SK-N-SH (cell line): ENCODE data around the gene OGG1.

Experiments used
- CTCF ChIP-seq: fragments of 200-600 bp; sonication (generic); IDR thresholded peaks from 2 replicates; pipeline ENCODE4 v1.6.1; 2017; ENCODE audit warnings: antibody characterized with exemption, mild to moderate bottlenecking, moderate library complexity
- FOXJ3 ChIP-seq: sonication (generic); formaldehyde crosslinking; IDR thresholded peaks from 2 replicates; pipeline ENCODE4 v1.5.1; 2020; ENCODE audit warnings: mild to moderate bottlenecking, missing genetic modification reagents
- RCOR1 ChIP-seq: fragments of 150-350 bp; IDR thresholded peaks from 2 replicates; pipeline ENCODE4 v1.6.1; 2017; ENCODE audit warnings: antibody characterized with exemption, low read length
- RXRA ChIP-seq: IDR thresholded peaks from 2 replicates; pipeline ENCODE4 v1.4.0; 2012; ENCODE audit warnings: low read depth, mild to moderate bottlenecking, borderline replicate concordance
- SMC3 ChIP-seq: IDR thresholded peaks from 2 replicates; pipeline ENCODE4 v1.6.1; 2012; ENCODE audit warnings: low read depth, low read length, improper control_type of control experiment
- TF ChIP-seq, protein P1 (sequence below): IDR thresholded peaks from 2 replicates; pipeline ENCODE4 v1.6.1; 2012; ENCODE audit warnings: mild to moderate bottlenecking, low read depth, low read length, moderate library complexity

DNA sequence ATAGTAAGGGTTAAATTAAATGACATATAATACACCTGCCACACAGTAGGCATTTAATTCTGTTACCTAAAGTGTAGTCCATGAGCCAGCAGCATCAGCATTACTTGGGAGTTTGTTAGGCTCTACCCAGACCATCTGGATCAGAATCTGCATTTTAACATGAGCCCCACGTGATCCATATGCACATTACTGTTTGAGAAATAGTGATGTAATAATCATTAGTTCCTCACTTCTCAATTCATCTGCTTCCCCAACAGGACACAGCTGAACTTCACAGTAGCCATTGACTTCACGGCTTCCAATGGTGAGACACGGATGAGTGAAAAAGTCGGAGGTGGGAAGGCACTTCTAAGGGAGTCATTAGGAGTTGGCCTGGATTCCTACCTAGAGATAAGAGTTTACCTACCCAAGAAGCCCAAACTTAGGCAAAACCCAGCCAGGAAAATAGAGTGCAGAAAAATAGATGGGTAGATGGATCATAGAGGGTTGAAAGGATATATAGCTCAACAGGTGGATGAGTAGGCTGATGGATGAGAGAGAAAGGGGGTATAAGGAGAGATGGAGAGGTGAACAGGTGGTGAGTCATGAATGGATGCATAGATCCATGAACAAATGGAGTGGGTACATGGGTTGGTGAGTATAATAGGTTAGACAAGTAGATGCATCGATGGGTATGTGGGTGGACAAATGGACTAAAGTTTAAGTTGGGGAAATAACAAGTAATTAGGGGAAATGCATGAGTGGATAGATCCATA lies 32.8 kb upstream of the OGG1 start:
- TF ChIP-seq RCOR1 (no peak), CTCF (no peak), SMC3 (no peak), RXRA (no peak), FOXJ3 (CRISPR knock-in tag) (no peak)
- TF ChIP-seq, protein P1, sequence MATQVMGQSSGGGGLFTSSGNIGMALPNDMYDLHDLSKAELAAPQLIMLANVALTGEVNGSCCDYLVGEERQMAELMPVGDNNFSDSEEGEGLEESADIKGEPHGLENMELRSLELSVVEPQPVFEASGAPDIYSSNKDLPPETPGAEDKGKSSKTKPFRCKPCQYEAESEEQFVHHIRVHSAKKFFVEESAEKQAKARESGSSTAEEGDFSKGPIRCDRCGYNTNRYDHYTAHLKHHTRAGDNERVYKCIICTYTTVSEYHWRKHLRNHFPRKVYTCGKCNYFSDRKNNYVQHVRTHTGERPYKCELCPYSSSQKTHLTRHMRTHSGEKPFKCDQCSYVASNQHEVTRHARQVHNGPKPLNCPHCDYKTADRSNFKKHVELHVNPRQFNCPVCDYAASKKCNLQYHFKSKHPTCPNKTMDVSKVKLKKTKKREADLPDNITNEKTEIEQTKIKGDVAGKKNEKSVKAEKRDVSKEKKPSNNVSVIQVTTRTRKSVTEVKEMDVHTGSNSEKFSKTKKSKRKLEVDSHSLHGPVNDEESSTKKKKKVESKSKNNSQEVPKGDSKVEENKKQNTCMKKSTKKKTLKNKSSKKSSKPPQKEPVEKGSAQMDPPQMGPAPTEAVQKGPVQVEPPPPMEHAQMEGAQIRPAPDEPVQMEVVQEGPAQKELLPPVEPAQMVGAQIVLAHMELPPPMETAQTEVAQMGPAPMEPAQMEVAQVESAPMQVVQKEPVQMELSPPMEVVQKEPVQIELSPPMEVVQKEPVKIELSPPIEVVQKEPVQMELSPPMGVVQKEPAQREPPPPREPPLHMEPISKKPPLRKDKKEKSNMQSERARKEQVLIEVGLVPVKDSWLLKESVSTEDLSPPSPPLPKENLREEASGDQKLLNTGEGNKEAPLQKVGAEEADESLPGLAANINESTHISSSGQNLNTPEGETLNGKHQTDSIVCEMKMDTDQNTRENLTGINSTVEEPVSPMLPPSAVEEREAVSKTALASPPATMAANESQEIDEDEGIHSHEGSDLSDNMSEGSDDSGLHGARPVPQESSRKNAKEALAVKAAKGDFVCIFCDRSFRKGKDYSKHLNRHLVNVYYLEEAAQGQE: no peak
